Activated CD8-positive, alpha-beta memory T cell treated with anti-CD3 and anti-CD28 coated beads, Interleukin-2, amount 10 ng/mL, durations not matched to agents 7 days and 5 days (primary cell): ENCODE data around the gene TRDN. TPM values are rescaled to one million over a fixed set of nuclear protein-coding genes. Genes with fewer than 3 reads are reported as not detected.
"Not testable (repeated sequence)": the region's sequence is repeated elsewhere in the genome, so short reads cannot be mapped to it uniquely, and the experiment has no call there.

ENCODE experiments used
- ATAC-seq: fragments of 150-1000 bp; cut with Tn5 transposase; one replicate; pipeline ENCODE4 v1.10.0; 2021; ENCODE audit warnings: moderate library complexity
- CTCF ChIA-PET: fragments of 350-600 bp; sonication (Branson Sonifier 250); formaldehyde crosslinking; loops from one replicate; lab custom pipeline; 2021; ENCODE audit warnings: antibody characterized with exemption; lab: Charles Lee
- DNase-seq: peaks from one replicate; pipeline ENCODE4 v3.0.0-alpha.2; 2020
- H3K27ac Mint-ChIP-seq: one replicate; pipeline ENCODE4 v1.8.0; 2021; ENCODE audit warnings: mild to moderate bottlenecking, mixed read lengths
- H3K27me3 Mint-ChIP-seq: one replicate; pipeline ENCODE4 v1.8.0; 2021; ENCODE audit warnings: mixed read lengths
- H3K36me3 Mint-ChIP-seq: one replicate; pipeline ENCODE4 v1.8.0; 2021; ENCODE audit warnings: mild to moderate bottlenecking, mixed read lengths
- H3K4me1 Mint-ChIP-seq: one replicate; pipeline ENCODE4 v1.8.0; 2021; ENCODE audit warnings: mixed read lengths
- H3K4me3 Mint-ChIP-seq: one replicate; pipeline ENCODE4 v1.8.0; 2021; ENCODE audit warnings: mild to moderate bottlenecking, moderate library complexity, mixed read lengths
- H3K9me3 Mint-ChIP-seq: one replicate; pipeline ENCODE4 v1.8.0; 2022; ENCODE audit warnings: low read depth, mixed read lengths
- total RNA-seq, 2 experiments: library from RNA; stranded (reverse); gene quantifications; one replicate each; pipeline ENCODE4 v1.2.3, GENCODE V29; 2021

The TRDN gene
- total RNA-seq, 2 experiments from 2014 or later = not detected

- Mint-ChIP-seq H3K4me1 (no peaks in the 10 kb centered on the region), H3K4me3 (no peak overlapping the region), H3K36me3 (no peaks in the 10 kb centered on the region), H3K9me3 (peaks cover 4% of the 10 kb centered on the region), H3K27me3 (no peaks in the 10 kb centered on the region), H3K27ac (no peak overlapping the region)
- DNase-seq = no peak
- CTCF ChIA-PET = no interaction called here
- no peak for ATAC-seq
Observed at GRCh38 chr6:123360359-123360758, 276.4 kb downstream of the TRDN start.

- Mint-ChIP-seq H3K27me3 (no peaks in the 10 kb centered on the region), H3K4me3 (no peak overlapping the region), H3K36me3 (no peaks in the 10 kb centered on the region), H3K9me3 (no peaks in the 10 kb centered on the region), H3K27ac (no peak overlapping the region), H3K4me1 (no peaks in the 10 kb centered on the region)
- DNase-seq (no peak), ATAC-seq (no peak)
- CTCF ChIA-PET = no interaction called here
Observed at GRCh38 chr6:123352705-123353104, 284.0 kb downstream of the TRDN start.

- no peak for ATAC-seq
- H3K9me3 Mint-ChIP-seq = no peaks in the 10 kb centered on the region
- no peaks in the 10 kb centered on the region for H3K4me1 Mint-ChIP-seq
- no peaks in the 10 kb centered on the region for H3K27me3 Mint-ChIP-seq
- DNase-seq = no peak
- H3K36me3 Mint-ChIP-seq = no peaks in the 10 kb centered on the region
- no peak overlapping the region for H3K27ac Mint-ChIP-seq
- H3K4me3 Mint-ChIP-seq = no peak overlapping the region
- CTCF ChIA-PET = no interaction called here
Observed at GRCh38 chr6:123352279-123352678, 284.5 kb downstream of the TRDN start.

DNA sequence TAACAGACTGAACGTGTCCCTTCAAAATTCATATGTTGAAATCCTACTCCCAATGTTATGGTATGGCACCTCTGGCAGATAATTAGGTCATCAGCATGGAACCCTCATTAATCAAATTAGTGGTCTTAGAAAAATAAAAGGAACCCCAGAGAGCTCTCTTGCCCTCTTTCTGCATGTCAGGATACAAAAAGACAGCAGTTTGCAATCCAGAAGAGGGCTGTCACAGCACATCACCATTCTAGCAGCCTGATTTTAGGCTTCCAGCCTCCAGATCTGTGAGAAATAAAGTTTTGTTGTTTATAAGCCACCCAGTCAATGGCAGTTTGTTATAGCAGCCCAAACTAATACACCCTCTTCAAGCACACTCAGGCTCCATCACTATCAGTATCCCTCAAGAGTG is 292.9 kb downstream of the TRDN start:
- ATAC-seq = no peak
- no peak overlapping the region for H3K4me3 Mint-ChIP-seq
- no peak for DNase-seq
- no peaks in the 10 kb centered on the region for H3K36me3 Mint-ChIP-seq
- no peaks in the 10 kb centered on the region for H3K4me1 Mint-ChIP-seq
- H3K27ac Mint-ChIP-seq = no peak overlapping the region
- no peaks in the 10 kb centered on the region for H3K27me3 Mint-ChIP-seq
- H3K9me3 Mint-ChIP-seq = no peaks in the 10 kb centered on the region
- CTCF ChIA-PET = no interaction called here

- Mint-ChIP-seq H3K27me3 (no peaks in the 10 kb centered on the region), H3K4me1 (no peaks in the 10 kb centered on the region), H3K36me3 (no peaks in the 10 kb centered on the region), H3K4me3 (no peak overlapping the region), H3K27ac (no peak overlapping the region), H3K9me3 (no peaks in the 10 kb centered on the region)
- CTCF ChIA-PET = no interaction called here
- DNase-seq (no peak), ATAC-seq (no peak)
Observed at GRCh38 chr6:123338394-123338793, 298.4 kb downstream of the TRDN start.

DNA sequence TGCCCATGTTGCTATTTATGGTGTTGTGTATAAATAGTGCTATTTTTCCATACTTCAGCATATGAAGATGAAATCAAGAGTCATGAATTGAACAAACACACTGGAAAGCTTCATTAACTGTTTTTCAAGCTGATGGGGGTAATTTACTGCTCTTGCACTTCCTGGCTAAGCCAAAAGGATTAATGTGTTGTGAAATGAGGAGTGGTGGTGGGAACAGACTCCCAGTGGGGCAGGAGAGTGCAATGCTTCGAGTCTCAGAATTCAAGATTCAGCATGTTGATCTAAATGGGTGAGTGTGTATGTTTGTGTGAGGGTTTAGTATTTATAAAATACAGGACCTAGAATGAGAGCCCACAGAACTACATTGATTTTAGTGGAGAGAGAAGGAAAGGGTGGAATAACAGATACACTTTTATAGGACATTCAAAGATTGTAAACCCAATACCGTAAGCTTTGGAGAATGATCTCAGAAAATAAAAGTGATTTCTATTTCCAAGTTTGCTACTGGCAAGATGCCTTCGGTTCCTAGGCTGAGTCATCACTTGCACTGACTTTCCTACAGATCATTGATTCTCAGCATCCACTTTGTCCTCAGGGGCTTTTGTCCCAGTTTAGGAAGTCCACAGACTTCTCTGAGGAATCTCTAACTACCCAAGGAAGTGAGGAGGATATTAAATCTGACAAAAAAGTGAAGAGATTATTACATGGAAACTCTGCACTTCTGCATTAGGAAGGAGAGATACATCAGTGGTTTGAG is 303.6 kb downstream of the TRDN start:
- no peak for ATAC-seq
- no peaks in the 10 kb centered on the region for H3K27me3 Mint-ChIP-seq
- no peaks in the 10 kb centered on the region for H3K36me3 Mint-ChIP-seq
- no peak overlapping the region for H3K27ac Mint-ChIP-seq
- no peak overlapping the region for H3K4me3 Mint-ChIP-seq
- no peak for DNase-seq
- CTCF ChIA-PET = no interaction called here
- no peaks in the 10 kb centered on the region for H3K4me1 Mint-ChIP-seq
- no peaks in the 10 kb centered on the region for H3K9me3 Mint-ChIP-seq

DNA sequence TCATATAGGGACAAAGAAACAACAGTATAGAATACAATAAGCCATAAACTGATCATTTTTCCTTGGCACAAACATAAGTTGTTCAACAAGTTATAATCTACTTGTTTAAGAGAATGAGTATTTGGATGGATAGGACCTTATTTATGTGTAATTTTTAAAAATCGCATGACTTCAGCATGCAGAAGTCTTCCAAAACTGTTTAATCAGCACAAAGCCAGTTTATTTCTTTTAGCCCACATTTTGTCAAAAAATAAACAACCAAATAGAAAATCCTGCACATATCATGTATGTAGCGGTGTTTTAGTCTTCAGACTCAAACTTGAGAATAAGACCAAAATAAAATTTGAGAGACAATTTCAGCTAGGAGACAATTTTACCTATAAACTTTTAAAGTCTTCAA is 304.7 kb downstream of the TRDN start:
- DNase-seq (no peak), ATAC-seq (no peak)
- Mint-ChIP-seq H3K36me3 (no peaks in the 10 kb centered on the region), H3K9me3 (no peaks in the 10 kb centered on the region), H3K27me3 (no peaks in the 10 kb centered on the region), H3K4me1 (no peaks in the 10 kb centered on the region), H3K4me3 (no peak overlapping the region), H3K27ac (no peak overlapping the region)
- CTCF ChIA-PET = no interaction called here

GRCh38 chr6:123329337-123329736 is 307.4 kb downstream of the TRDN start:
- CTCF ChIA-PET = no interaction called here
- no peaks in the 10 kb centered on the region for H3K36me3 Mint-ChIP-seq
- DNase-seq (no peak), ATAC-seq (no peak)
- no peak overlapping the region for H3K4me3 Mint-ChIP-seq
- no peak overlapping the region for H3K27ac Mint-ChIP-seq
- no peaks in the 10 kb centered on the region for H3K27me3 Mint-ChIP-seq
- H3K9me3 Mint-ChIP-seq = no peaks in the 10 kb centered on the region
- H3K4me1 Mint-ChIP-seq = no peaks in the 10 kb centered on the region

DNA sequence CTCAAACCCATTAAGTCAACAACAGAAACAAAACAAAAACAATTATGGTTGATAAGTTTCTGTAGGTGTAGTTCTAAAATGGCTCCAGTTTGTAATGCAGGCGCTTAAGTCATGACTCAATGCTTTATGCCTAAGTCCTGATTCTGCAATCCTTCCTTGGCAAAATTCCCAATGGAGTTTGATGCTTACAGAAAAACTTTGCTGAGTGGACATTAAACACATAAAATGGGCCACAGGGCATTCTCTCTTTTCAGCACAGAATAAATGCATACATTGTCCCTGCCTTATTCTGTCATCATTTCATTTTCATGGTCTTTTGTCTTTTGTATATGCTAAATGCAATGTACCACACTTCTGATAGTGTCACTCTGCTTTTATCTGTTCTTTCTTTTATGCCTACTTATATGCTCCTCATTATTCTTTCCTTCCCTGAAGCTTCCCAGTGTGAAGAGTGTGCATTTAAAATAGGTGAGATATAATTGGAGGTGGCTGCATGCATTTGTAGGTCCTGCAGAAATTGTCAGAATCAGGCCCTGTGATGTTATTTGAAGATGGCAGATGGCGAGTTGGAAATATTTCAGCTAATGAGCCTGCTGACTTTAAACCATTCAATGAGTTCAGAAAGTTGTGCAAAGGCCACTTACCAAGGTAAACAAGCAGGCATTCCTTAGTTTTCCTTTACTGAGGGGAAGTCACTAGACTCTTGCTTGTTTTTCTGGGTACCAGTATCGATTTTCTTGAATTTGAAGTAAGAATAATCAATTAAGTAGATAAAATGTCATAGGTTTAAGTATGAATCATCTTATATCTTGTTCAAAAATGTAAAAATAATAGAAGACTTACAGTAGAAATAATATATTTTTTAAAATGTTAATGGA is 313.1 kb downstream of the TRDN start:
- Mint-ChIP-seq H3K27ac (no peak overlapping the region), H3K36me3 (no peaks in the 10 kb centered on the region), H3K27me3 (no peaks in the 10 kb centered on the region), H3K4me1 (no peaks in the 10 kb centered on the region), H3K9me3 (no peaks in the 10 kb centered on the region), H3K4me3 (no peak overlapping the region)
- no peak for ATAC-seq
- CTCF ChIA-PET = no interaction called here
- no peak for DNase-seq

GRCh38 chr6:123321020-123321419 is 315.7 kb downstream of the TRDN start:
- no peaks in the 10 kb centered on the region for H3K9me3 Mint-ChIP-seq
- no peak overlapping the region for H3K27ac Mint-ChIP-seq
- no peaks in the 10 kb centered on the region for H3K4me1 Mint-ChIP-seq
- CTCF ChIA-PET = no interaction called here
- H3K36me3 Mint-ChIP-seq = no peaks in the 10 kb centered on the region
- no peak for ATAC-seq
- H3K4me3 Mint-ChIP-seq = no peak overlapping the region
- no peak for DNase-seq
- no peaks in the 10 kb centered on the region for H3K27me3 Mint-ChIP-seq

DNA sequence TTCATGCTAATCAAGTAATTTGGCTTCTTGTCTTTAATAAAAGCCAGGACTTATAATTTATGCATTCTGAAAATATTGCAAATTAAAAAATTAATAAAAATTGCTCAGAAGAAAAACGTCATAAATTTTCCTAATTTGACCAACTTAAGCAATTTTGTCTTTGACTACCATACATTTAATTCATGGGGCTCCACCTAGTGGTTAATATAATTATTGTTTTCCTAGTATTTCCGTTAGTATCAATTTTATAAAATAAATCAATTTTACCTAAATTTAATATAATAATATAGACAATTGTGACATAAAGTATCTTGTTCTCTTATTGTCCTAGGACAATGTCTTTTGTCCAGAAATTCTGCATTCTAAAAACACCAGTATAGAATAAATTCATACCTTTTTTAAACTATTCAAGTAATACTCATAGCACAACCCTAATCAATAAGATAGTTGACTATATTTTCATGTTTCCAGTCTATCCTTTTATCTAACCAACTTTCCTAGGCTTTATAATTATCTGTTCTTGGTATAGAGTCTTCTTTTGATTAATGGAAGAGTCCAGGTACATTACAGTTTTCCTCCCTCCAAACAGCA is 319.9 kb downstream of the TRDN start:
- H3K36me3 Mint-ChIP-seq = no peaks in the 10 kb centered on the region
- CTCF ChIA-PET = interaction anchor here (1.1 kb wide), 1 partner anchor 586 kb away, joined by 3 read pairs; no protein-coding TSS in a partner anchor
- no peaks in the 10 kb centered on the region for H3K9me3 Mint-ChIP-seq
- no peak overlapping the region for H3K27ac Mint-ChIP-seq
- no peaks in the 10 kb centered on the region for H3K27me3 Mint-ChIP-seq
- no peak overlapping the region for H3K4me3 Mint-ChIP-seq
- ATAC-seq (no peak), DNase-seq (no peak)
- no peaks in the 10 kb centered on the region for H3K4me1 Mint-ChIP-seq

DNA sequence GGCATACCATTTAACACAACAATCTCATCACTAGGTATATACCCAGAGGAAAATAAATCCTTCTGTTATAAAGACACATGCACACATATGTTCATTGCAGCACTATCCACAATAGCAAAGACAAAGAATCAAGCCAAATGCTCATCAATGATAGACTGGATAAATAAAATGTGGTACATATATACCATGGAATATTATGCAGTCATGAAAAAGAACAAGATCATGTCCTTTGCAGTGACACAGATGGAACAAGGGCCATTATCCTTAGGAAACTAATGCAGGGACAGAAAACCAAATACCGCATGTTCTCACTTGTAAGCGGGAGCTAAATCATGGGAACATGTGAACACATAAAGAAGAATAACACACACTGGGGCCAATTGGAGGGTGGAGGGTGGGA is 322.3 kb downstream of the TRDN start:
- H3K36me3 Mint-ChIP-seq, H3K4me1 Mint-ChIP-seq, CTCF ChIA-PET, ATAC-seq, H3K27me3 Mint-ChIP-seq, H3K4me3 Mint-ChIP-seq, DNase-seq, H3K27ac Mint-ChIP-seq, H3K9me3 Mint-ChIP-seq: not testable (repeated sequence)

- H3K36me3 Mint-ChIP-seq = no peaks in the 10 kb centered on the region
- ATAC-seq = no peak
Observed at GRCh38 chr6:123309130-123309529, 327.6 kb downstream of the TRDN start.

DNA sequence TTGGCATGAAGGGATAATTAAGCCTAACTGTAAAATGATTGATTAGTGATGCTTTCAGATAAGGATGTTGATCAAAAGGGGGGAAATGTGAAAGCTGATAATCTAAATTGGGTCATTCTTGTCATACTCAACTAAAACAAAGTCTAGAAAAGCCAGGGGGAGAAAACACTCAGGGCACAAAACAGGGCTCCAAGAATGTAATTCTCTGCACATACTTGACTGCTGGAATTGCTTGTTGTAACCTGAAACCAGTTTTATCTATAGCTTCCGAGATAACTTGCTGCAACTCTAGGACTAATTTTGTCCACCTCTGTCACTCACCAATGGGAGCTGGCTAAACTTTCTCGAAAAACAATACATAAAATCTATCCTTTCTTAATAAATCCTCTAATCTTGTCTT is 330.4 kb downstream of the TRDN start:
- H3K36me3 Mint-ChIP-seq = no peaks in the 10 kb centered on the region
- CTCF ChIA-PET = no interaction called here

More at GRCh38 chr6:123309130-123309529, 327.6 kb downstream of the TRDN start:
- CTCF ChIA-PET = no interaction called here
- Mint-ChIP-seq H3K9me3 (peaks cover 2% of the 10 kb centered on the region), H3K4me3 (no peak overlapping the region), H3K27me3 (no peaks in the 10 kb centered on the region), H3K27ac (no peak overlapping the region), H3K4me1 (no peaks in the 10 kb centered on the region)
- no peak for DNase-seq

More for the DNA sequence above, 330.4 kb downstream of the TRDN start:
- H3K4me1 Mint-ChIP-seq = no peaks in the 10 kb centered on the region
- no peak overlapping the region for H3K27ac Mint-ChIP-seq
- H3K9me3 Mint-ChIP-seq = peaks cover 2% of the 10 kb centered on the region
- ATAC-seq (no peak), DNase-seq (no peak)
- no peaks in the 10 kb centered on the region for H3K27me3 Mint-ChIP-seq
- H3K4me3 Mint-ChIP-seq = no peak overlapping the region
